NCI-H460 (cell line): ENCODE data around the gene YY2. TPM values are rescaled to one million over a fixed set of nuclear protein-coding genes. Genes with fewer than 3 reads are reported as not detected.
"Not testable (repeated sequence)": the region's sequence is repeated elsewhere in the genome, so short reads cannot be mapped to it uniquely, and the experiment has no call there.

Experiments
- DNase-seq: peaks from one replicate; pipeline ENCODE4 v3.0.0-alpha.2; 2016; ENCODE audit warnings: low read depth; ENCODE audit errors: extremely low read depth
- small RNA-seq, 2 experiments: library from RNA; depleted of rRNA; stranded (forward); fragments of <200 nt; gene quantifications; one replicate each; pipeline ENCODE3, GENCODE V24; 2014
- total RNA-seq: library from RNA; depleted of rRNA; stranded (reverse); fragments of >200 nt; shearing (Covaris generic); gene quantifications from 2 replicates; pipeline ENCODE4 v1.2.3, GENCODE V29; 2014; rRNA removed

Gene YY2
- total RNA-seq, 1 experiment from 2014 or later: 2.3 TPM

- no peak for DNase-seq
These were observed 17.4 kb downstream of the YY2 start for GRCh38 chrX:21873063-21873775.

DNA sequence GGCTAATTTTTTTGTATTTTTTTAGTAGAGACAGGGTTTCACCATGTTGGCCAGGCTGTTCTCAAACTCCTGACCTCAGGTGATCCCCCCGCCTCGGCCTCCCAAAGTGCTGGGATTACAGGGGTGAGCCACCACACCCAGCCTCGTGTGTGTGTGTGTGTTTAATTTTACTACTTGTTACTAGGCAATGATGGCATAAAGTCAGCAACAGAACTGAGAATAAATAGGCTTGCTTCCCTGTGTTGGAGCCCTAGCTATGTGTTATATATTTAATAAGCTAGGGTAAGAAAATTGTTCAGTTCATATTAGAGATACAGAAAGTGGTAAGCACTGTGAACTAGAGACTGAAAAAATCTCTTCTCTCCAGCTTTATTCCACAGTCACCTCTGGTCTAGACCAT is 18.4 kb downstream of the YY2 start:
- not testable (repeated sequence) for DNase-seq

- no peak for DNase-seq
These were observed 19.2 kb downstream of the YY2 start for GRCh38 chrX:21875013-21875412.

- DNase-seq: no peak
These were observed 26.2 kb downstream of the YY2 start for GRCh38 chrX:21881881-21882574.

DNA sequence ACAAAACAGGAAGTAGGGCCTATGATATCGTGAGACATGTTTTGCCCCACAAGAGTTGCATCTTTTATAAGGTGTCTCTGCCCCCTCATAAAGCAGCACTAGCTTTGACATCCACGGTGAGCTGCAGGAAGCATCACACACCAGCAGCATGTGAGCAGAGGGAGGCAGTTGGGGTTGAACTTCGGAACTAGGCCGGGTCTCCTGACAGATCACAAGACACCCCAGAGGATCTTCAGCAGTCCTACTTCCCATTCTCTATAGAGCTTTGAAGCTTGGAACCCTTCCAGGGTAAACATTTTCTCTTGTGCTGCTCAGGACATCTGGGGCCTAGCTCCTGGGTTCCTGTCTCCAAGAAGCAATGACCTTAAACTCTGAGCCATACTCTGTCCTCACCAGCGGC is 27.5 kb downstream of the YY2 start:
- DNase-seq: no peak

DNA sequence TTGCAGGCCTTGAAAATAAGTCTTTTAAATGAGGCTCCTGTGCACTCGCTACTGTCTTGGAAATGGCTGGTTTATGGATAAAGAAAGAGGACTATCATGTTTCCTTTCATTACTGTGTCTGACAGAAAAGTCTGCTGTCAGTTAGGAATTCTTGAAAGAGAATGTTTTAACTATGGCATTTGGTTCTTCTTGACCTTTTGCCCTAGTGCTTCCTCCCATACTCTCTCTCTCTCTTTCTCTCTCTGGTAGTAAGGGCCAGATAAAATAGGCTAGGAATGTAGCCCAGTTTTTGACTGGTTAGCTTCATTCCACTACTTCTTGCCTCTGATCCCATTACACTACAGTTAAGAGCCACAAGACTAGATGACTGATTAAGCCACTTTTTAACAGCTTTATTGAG is 29.8 kb downstream of the YY2 start:
- DNase-seq: no peak

DNA sequence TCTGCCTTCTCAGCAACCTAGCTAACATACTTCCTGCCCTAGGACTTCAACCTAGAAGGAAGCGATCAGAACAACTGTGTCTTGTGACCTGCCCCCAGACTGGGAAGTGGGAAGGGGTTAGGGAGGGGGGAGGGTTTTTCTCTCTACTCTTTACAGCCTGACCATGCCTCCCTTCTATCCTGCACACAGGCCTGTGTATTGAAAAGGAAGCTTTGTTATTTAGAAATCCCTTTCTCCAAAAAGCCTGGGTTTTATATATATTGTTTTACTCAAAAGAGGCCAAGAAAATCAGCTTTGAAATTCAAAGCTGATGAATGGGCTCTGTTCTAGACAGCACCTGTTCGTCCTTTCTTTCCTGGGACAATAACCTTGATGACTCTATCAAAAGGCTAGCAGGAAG is 49.5 kb downstream of the YY2 start:
- DNase-seq: no peak

GRCh38 chrX:21905953-21906352 is 50.2 kb downstream of the YY2 start:
- DNase-seq: no peak

GRCh38 chrX:21907260-21907659 is 51.5 kb downstream of the YY2 start:
- no peak for DNase-seq

Small RNA genes within 50 kb of the gene (small RNA-seq; reads per million reads assigned to genes)
- 0 reads per million in 2 experiments for gene U73479.1

Other genes with a start within 250 kb of the YY2 start
- not detected in 2 replicates for gene KLHL34, start 197.7 kb upstream of the YY2 start, total RNA-seq
- gene SMPX, start 97.9 kb upstream of the YY2 start, total RNA-seq: 0.52 TPM in 1 of 2 replicates, not detected in the other
- gene MBTPS2, start 16.4 kb upstream of the YY2 start, total RNA-seq: 17.7 and 23.0 TPM in 2 replicates
- 198 and 216 TPM in 2 replicates for gene SMS, start 84.7 kb downstream of the YY2 start, total RNA-seq
- gene PHEX, start 176.3 kb downstream of the YY2 start, total RNA-seq: 0.64 and 0.84 TPM in 2 replicates